Right cardiac atrium (tissue), 5 donors: ENCODE data around the gene CNGA3. TPM values are rescaled to one million over a fixed set of nuclear protein-coding genes. Genes with fewer than 3 reads are reported as not detected.

ENCODE experiments used
- ATAC-seq, 2 donors: fragments of 200-7000 bp; cut with Tn5 transposase; one replicate each; pipeline versions ENCODE4 v1.8.0 to v1.9.1; 2020; ENCODE audit warnings: moderate library complexity in 2 of 2, mild to moderate bottlenecking in 1 of 2
- DNase-seq, 3 donors: peaks; one replicate each; pipeline ENCODE4 v3.0.0-alpha.2; 2020
- H3K27ac ChIP-seq: one replicate; pipeline ENCODE4 v1.5.1; 2013; ENCODE audit warnings: mild to moderate bottlenecking, low read length, control low read depth, moderate library complexity
- H3K27me3 ChIP-seq: one replicate; pipeline ENCODE4 v1.6.1; 2013; ENCODE audit not compliant: control insufficient read depth, insufficient read depth
- H3K4me1 ChIP-seq: one replicate; pipeline ENCODE4 v1.6.1; 2013; ENCODE audit warnings: low read length; ENCODE audit not compliant: control insufficient read depth, insufficient read depth
- H3K4me3 ChIP-seq: one replicate; pipeline ENCODE4 v1.5.1; 2013; ENCODE audit warnings: low read length, control low read depth
- H3K9me3 ChIP-seq: one replicate; pipeline ENCODE4 v1.6.1; 2013; ENCODE audit warnings: low read length; ENCODE audit not compliant: control insufficient read depth
- WGBS: extraction: QIAGEN DNeasy Blood & Tissue Kit; methylation state at CpG from one replicate; pipeline ENCODE4 v1.1.7; 2013; 5-methylcytosine and 5-hydroxymethylcytosine counted together
- intact Hi-C, 4 donors: fragments of 100-400 bp; cut with DNase I; formaldehyde crosslinking; loops; one replicate each; pipeline versions ENCODE4 v1.11.0 to v1.14.0; 2022 to 2023
- polyA plus RNA-seq: library from polyadenylated mRNA; stranded (reverse); fragments of 200-250 nt; gene quantifications from one replicate; pipeline ENCODE4 v1.2.3, GENCODE V29; 2013
- total RNA-seq, 4 donors: library from RNA; stranded (reverse); fragmentation: NEBNext Ultra II Directional; extraction: Animal tissue kit (Norgen Biotek cat#: 25700); gene quantifications; one replicate each; pipeline ENCODE4 v1.2.1, GENCODE V29; 2021
- donor health status: healthy with polysubstance abuse.
- donor health status: DM: no; HTN: yes; CAD: no.
- donor health status: DM: no; HTN: no; CAD: no.
- donor health status: DM: no; HTN: yes; CAD: no; lungs with severe emphysema.
- donor health status: DM: yes; HTN: yes; CAD: no.

CNGA3 gene
- total and polyA plus RNA-seq, 5 donors = not detected

GRCh38 chr2:98378196-98378595, 31.9 kb downstream of the CNGA3 start:
- Histone ChIP-seq H3K4me3 (no peak overlapping the region), H3K4me1 (no peaks in the 10 kb centered on the region), H3K27ac (no peak overlapping the region), H3K9me3 (no peaks in the 10 kb centered on the region), H3K27me3 (no peaks in the 10 kb centered on the region)
- no peak for ATAC-seq
- no peak for DNase-seq
- intact Hi-C loops = no loop called here
- WGBS = 57% methylated on average over 6 of the region's 6 CpGs

GRCh38 chr2:98378901-98379300, 32.6 kb downstream of the CNGA3 start:
- H3K9me3 ChIP-seq = no peaks in the 10 kb centered on the region
- DNase-seq (peak; percentile 66 to 79 (median 70)), ATAC-seq (peak; percentile 96 to 98)
- no peak overlapping the region for H3K4me3 ChIP-seq
- intact Hi-C loops = no loop called here
- no peak overlapping the region for H3K27ac ChIP-seq
- H3K27me3 ChIP-seq = no peaks in the 10 kb centered on the region
- H3K4me1 ChIP-seq = no peaks in the 10 kb centered on the region
- 11% methylated on average over 4 of the region's 4 CpGs for whole genome bisulfite sequencing

DNA sequence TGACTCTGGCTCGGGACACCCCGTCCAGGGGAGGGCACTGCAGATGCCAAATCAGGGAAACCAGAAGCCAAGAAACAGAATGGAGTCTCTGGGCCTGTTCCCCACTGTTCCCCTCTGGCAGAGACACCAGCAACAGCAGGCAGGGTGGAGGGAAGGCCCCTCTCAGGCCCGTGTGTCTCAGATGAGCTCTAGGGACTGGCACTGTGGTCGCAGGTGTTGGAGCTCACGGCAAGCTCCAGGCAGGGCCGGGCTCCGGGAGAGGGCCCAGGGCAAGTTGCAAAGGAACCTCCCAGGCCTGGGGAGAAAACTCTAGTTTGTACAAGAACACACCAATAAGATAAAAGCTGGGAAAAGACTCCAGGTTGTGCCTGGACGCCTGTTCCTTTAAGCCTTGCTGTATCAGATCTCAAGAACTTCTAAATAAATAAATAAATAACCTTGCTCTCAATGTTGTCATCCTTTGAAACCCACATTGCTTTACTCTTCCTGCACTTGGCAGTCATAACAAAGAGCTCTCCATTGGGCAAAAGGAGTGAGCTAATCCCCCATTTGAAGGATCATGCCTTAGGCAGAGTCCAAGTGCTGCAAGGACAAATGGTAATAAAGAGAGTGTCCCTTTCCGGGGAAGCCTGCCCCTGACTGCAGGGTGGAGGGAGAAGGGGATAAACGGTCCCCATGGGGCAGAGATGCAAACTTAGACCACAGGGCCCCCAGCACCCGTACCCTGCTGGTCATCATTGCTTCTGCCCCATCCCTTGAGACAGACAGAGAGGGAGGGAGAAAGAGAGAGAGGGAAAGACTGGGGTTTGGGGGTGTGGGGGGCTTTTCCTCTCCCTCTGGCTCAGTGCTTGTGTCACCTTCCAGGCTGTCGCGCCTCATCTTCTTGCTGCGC, 33.3 kb downstream of the CNGA3 start:
- no peaks in the 10 kb centered on the region for H3K4me1 ChIP-seq
- 68% methylated on average over 14 of the region's 14 CpGs for WGBS
- DNase-seq (no peak), ATAC-seq (peak; percentile 31 to 36)
- H3K27me3 ChIP-seq = no peaks in the 10 kb centered on the region
- intact Hi-C loops = loop anchor here in 3 of 4 donors (5.0 to 10.0 kb wide), 3 partner anchors 385 to 675 kb away; partner anchors contain the start of gene TMEM131 (in 1 of the 3)
- H3K9me3 ChIP-seq = no peaks in the 10 kb centered on the region
- no peak overlapping the region for H3K4me3 ChIP-seq
- no peak overlapping the region for H3K27ac ChIP-seq

GRCh38 chr2:98380203-98380535, 33.9 kb downstream of the CNGA3 start:
- intact Hi-C loops = loop anchor here in 3 of 4 donors (5.0 to 10.0 kb wide), 3 partner anchors 385 to 675 kb away; partner anchors contain the start of gene TMEM131 (in 1 of the 3)
- Histone ChIP-seq H3K4me3 (no peak overlapping the region), H3K27ac (no peak overlapping the region), H3K4me1 (no peaks in the 10 kb centered on the region), H3K9me3 (no peaks in the 10 kb centered on the region), H3K27me3 (no peaks in the 10 kb centered on the region)
- WGBS = 86% methylated on average over 7 of the region's 7 CpGs
- ATAC-seq = no peak
- no peak for DNase-seq

GRCh38 chr2:98381494-98381893, 35.2 kb downstream of the CNGA3 start:
- intact Hi-C loops = loop anchor here in 3 of 4 donors (5.0 to 10.0 kb wide), 3 partner anchors 387 to 677 kb away; partner anchors contain the start of gene TMEM131 (in 1 of the 3)
- no peak for DNase-seq
- WGBS = 69% methylated on average over 8 of the region's 8 CpGs
- H3K4me1 ChIP-seq = no peaks in the 10 kb centered on the region
- H3K9me3 ChIP-seq = no peaks in the 10 kb centered on the region
- H3K27ac ChIP-seq = no peak overlapping the region
- no peak overlapping the region for H3K4me3 ChIP-seq
- no peaks in the 10 kb centered on the region for H3K27me3 ChIP-seq
- no peak for ATAC-seq

DNA sequence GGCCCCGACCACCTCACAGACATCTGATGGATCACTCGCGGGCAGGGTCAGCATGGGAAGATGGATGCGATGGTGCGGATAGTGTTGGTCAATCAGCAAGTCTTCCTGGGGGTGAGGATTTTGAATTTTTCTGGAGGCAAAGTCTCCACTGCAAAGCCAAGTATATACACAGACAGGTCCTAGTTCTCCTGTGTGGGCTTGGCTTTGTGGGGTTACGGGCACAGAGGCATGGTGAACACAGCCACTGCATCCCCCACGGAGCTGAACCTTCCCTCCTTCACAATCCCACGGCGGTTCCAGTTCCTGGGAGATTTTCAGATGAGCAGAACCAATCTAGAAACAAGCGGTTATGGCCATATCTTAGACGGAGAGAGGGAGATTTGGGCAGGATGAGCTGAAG, 35.8 kb downstream of the CNGA3 start:
- no peak for ATAC-seq
- no peak for DNase-seq
- intact Hi-C loops = loop anchor here in 3 of 4 donors (5.0 to 10.0 kb wide), 3 partner anchors 387 to 677 kb away; partner anchors contain the start of gene TMEM131 (in 1 of the 3)
- H3K4me3 ChIP-seq = no peak overlapping the region
- no peak overlapping the region for H3K27ac ChIP-seq
- no peaks in the 10 kb centered on the region for H3K4me1 ChIP-seq
- 89% methylated on average over 11 of the region's 11 CpGs for WGBS
- no peaks in the 10 kb centered on the region for H3K27me3 ChIP-seq
- no peaks in the 10 kb centered on the region for H3K9me3 ChIP-seq

DNA sequence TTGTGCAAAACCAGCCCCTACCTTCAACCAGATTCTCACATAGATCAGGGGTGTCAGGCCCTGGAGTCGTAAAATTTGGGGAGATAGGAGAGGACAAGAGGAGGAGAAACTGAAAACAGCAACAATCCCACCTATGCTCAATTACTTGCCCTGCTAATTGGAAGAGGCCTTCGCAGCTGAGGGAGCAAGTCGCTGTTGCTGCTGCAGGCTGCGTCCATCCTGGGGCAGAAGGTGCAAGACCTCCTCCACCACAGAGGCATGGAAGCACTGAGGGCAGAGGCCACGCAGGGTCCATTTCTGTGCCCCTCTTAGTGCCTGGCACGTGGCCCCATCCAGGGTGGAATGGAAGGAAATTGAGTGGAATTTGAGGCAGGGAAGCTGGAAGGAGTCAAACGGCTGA, 36.5 kb downstream of the CNGA3 start:
- ATAC-seq = no peak
- WGBS = 84% methylated on average over 7 of the region's 7 CpGs
- intact Hi-C loops = loop anchor here in 3 of 4 donors (5.0 to 10.0 kb wide), 3 partner anchors 388 to 678 kb away; partner anchors contain the start of gene TMEM131 (in 1 of the 3)
- Histone ChIP-seq H3K9me3 (no peaks in the 10 kb centered on the region), H3K27me3 (no peaks in the 10 kb centered on the region), H3K4me3 (no peak overlapping the region), H3K4me1 (no peaks in the 10 kb centered on the region), H3K27ac (no peak overlapping the region)
- no peak for DNase-seq

DNA sequence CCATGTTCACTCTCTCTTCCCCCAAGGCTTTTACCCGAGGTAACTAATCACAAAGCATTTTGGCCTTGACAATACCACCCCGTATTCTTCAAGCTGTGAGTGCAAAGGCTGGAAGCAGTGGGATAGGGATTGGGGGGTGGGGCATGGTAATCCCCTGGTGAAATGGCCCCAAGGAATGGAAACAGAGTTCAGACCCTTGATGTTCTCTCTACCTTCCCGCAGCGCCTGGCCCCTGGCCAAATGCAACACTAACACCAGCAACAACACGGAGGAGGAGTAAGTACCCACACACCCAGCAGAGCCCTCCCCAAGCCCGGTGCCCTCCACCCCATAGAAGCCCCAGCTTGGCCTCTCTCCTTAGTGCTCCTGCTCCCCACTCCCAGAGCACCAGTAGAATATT, 36.9 kb downstream of the CNGA3 start:
- no peaks in the 10 kb centered on the region for H3K4me1 ChIP-seq
- intact Hi-C loops = loop anchor here in 3 of 4 donors (5.0 to 10.0 kb wide), 3 partner anchors 388 to 678 kb away; partner anchors contain the start of gene TMEM131 (in 1 of the 3)
- ATAC-seq (no peak), DNase-seq (no peak)
- no peak overlapping the region for H3K27ac ChIP-seq
- H3K27me3 ChIP-seq = no peaks in the 10 kb centered on the region
- H3K9me3 ChIP-seq = no peaks in the 10 kb centered on the region
- 42% methylated on average over 6 of the region's 6 CpGs for WGBS
- H3K4me3 ChIP-seq = no peak overlapping the region

DNA sequence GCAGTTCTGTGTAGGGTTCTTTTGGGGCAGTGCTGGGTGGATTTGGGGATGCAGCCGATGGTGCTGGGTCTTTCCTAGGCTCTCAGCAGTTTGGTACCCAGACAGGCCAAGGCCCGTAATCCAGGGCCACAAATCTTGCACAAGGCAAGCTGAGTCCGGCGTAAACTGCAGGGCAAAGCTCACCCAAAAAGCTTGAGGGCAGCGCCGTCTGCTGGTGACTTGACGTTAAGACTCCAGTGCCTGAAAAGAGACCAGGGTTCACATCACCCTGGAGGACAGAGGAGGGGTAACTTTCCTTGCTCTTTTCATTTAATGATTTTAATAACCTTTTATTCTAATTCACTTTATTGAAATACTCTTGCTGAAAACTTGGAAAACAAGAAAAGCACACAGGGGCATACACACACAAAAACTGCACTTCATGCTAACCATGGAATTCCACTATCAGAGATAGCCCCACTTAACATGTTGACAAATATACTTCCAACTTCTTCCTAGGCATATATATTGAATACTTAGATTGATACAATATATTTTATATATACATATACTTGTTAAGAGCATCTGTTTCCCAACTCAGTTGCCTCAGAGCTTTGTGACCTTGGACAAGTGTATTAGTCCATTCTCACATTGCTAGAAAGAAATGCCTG, 38.9 kb downstream of the CNGA3 start:
- Histone ChIP-seq H3K4me1 (no peaks in the 10 kb centered on the region), H3K4me3 (no peak overlapping the region), H3K27me3 (no peaks in the 10 kb centered on the region), H3K27ac (no peak overlapping the region), H3K9me3 (no peaks in the 10 kb centered on the region)
- DNase-seq (peak; percentile 76 to 87 (median 85)), ATAC-seq (peak; percentile 80 to 85)
- intact Hi-C loops = loop anchor here (2.0 to 10.0 kb wide), 5 partner anchors 390 to 683 kb away; partner anchors contain the start of gene TMEM131 (in 1 of the 4)
- 7% methylated on average over 7 of the region's 7 CpGs for WGBS

- Histone ChIP-seq H3K4me1 (no peaks in the 10 kb centered on the region), H3K4me3 (no peak overlapping the region), H3K27ac (no peak overlapping the region), H3K27me3 (no peaks in the 10 kb centered on the region), H3K9me3 (no peaks in the 10 kb centered on the region)
- ATAC-seq (no peak), DNase-seq (no peak)
- intact Hi-C loops = loop anchor here (5.0 to 10.0 kb wide), 4 partner anchors 393 to 685 kb away; partner anchors contain the start of gene TMEM131 (in 1 of the 4)
- 89% methylated on average over 16 of the region's 16 CpGs for WGBS
These were observed 41.2 kb downstream of the CNGA3 start for GRCh38 chr2:98387478-98387877.

DNA sequence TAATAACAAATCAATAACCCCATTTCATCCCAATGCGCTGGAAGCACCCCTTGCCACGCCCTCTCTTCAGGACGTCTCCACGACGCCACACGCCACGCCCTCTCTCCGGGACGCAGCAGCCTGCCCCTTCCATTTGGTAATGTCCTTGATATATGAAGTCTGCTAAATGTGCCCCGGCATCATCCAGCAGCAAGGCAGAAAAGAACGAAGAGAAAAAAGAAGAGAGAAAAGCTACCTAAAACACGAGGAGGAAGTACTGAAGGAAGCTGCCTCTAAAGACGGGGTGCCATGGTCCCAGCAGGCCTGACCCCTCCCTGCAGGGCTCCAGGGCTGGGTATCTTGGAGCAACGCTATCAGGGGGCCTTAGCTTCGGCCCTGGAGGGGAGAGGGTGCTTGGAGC, 41.8 kb downstream of the CNGA3 start:
- no peak overlapping the region for H3K27ac ChIP-seq
- H3K4me1 ChIP-seq = no peaks in the 10 kb centered on the region
- no peaks in the 10 kb centered on the region for H3K9me3 ChIP-seq
- no peak for DNase-seq
- H3K4me3 ChIP-seq = no peak overlapping the region
- ATAC-seq = no peak
- H3K27me3 ChIP-seq = no peaks in the 10 kb centered on the region
- WGBS = 80% methylated on average over 15 of the region's 15 CpGs
- intact Hi-C loops = loop anchor here (5.0 to 10.0 kb wide), 4 partner anchors 393 to 686 kb away; partner anchors contain the start of gene TMEM131 (in 1 of the 4)
